Breast epithelium (tissue), 4 donors: Measurements from ENCODE around the gene RTN1. TPM values are rescaled to one million over a fixed set of nuclear protein-coding genes. Genes with fewer than 3 reads are reported as not detected.

ENCODE experiments used
- DNase-seq, 2 donors: peaks; one replicate each; pipeline ENCODE4 v3.0.0-alpha.2; 2019; ENCODE audit warnings: low spot score in 2 of 2
- H3K27ac ChIP-seq, 2 donors: fragments of 200-600 bp; sonication (generic) in 1 of 2; one replicate each; pipeline ENCODE4 v1.5.1; 2016 to 2019; ENCODE audit warnings: mild to moderate bottlenecking in 1 of 2
- H3K27me3 ChIP-seq, 2 donors: fragments of 200-600 bp; sonication (generic) in 1 of 2; one replicate each; pipeline versions ENCODE4 v1.5.1 to v1.6.0; 2017 to 2019; ENCODE audit warnings: control low read depth in 1 of 2, mild to moderate bottlenecking in 1 of 2
- H3K36me3 ChIP-seq: fragments of 200-600 bp; one replicate; pipeline ENCODE4 v1.5.1; 2019
- H3K4me1 ChIP-seq, 2 donors: fragments of 200-600 bp; sonication (generic); one replicate each; pipeline ENCODE4 v1.5.1; 2016 to 2019; ENCODE audit warnings: control low read depth in 1 of 2
- H3K4me3 ChIP-seq, 3 donors: fragments of 200-600 bp; sonication (generic); 1 replicate in 2 of 3; 2 replicates in 1 of 3; pipeline ENCODE4 v1.5.1; 2016 to 2019; ENCODE audit warnings: mild to moderate bottlenecking in 3 of 3, moderate library complexity in 2 of 3
- H3K9me3 ChIP-seq, 2 donors: fragments of 200-600 bp; sonication (generic) in 1 of 2; one replicate each; pipeline ENCODE4 v1.5.1; 2016 to 2019; ENCODE audit warnings: control low read depth in 1 of 2
- CTCF ChIP-seq, 3 donors: fragments of 450-650 bp; IDR thresholded peaks; one replicate each; pipeline ENCODE4 v1.5.1; 2016 to 2017; ENCODE audit warnings: antibody characterized with exemption in 3 of 3, mild to moderate bottlenecking in 3 of 3, moderate library complexity in 3 of 3
- POLR2A ChIP-seq: fragments of 450-650 bp; IDR thresholded peaks from one replicate; pipeline ENCODE4 v1.6.1; 2016; ENCODE audit warnings: antibody characterized with exemption, mild to moderate bottlenecking, moderate library complexity
- POLR2AphosphoS5 ChIP-seq, 3 donors: sonication (generic); formaldehyde crosslinking; IDR thresholded peaks; one replicate each; pipeline ENCODE4 v1.6.1; 2017; ENCODE audit warnings: antibody characterized with exemption in 3 of 3
- intact Hi-C: fragments of 100-400 bp; cut with DNase I; formaldehyde crosslinking; loops from one replicate; pipeline ENCODE4 v1.15.1; 2023; ENCODE audit warnings: low total_unique reads
- total RNA-seq, 3 donors: library from RNA; depleted of rRNA; stranded (reverse); fragments of >200 nt; gene quantifications; one replicate each; pipeline ENCODE4 v1.1.0, GENCODE V29; 2016

RTN1 gene
- total RNA-seq, 3 donors from 2014 or later: 10.8 to 44.5 (median 17.7) TPM

DNA sequence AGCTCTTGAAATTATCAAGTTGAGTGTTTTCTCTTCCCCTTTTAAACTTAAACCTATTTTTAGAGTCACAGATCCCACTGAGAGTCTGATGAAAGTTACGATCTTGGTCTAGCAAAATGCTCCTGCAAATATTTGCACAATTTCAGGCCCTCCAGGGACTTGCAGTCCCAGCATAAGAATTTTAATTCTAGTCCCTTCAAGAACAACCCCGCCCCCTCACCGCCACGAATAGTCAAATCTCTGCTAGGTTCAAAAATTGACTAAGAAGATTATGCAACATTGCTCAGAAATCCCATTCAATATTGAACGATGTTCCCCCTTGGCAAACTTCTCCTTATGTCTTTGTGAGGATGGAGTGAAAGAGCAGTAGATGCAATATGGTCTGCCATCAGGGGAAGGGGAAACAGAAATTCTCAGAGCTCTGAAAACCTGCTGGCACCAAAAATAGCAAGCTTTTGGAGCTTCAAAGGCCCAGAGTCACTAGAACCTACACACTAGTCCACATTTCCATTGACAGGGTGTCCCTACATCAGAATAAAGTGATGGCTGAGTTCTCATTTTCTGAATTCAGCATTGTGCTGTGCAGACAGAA is 166.4 kb downstream of the RTN1 start:
- no peak overlapping the region for H3K27ac ChIP-seq
- H3K27me3 ChIP-seq: no peaks in the 10 kb centered on the region
- no peak for DNase-seq
- H3K4me1 ChIP-seq: no peaks in the 10 kb centered on the region
- intact Hi-C loops: no loop called here
- H3K9me3 ChIP-seq: no peaks in the 10 kb centered on the region
- no peaks in the 10 kb centered on the region for H3K36me3 ChIP-seq
- H3K4me3 ChIP-seq: no peak overlapping the region
- TF ChIP-seq POLR2A (no peak), CTCF (IDR thresholded peaks at IDR 0.05) (no peak)

GRCh38 chr14:59699442-59699841 is 171.1 kb downstream of the RTN1 start:
- Histone ChIP-seq H3K27me3 (no peaks in the 10 kb centered on the region), H3K27ac (no peak overlapping the region), H3K4me1 (no peaks in the 10 kb centered on the region), H3K36me3 (no peaks in the 10 kb centered on the region), H3K9me3 (no peaks in the 10 kb centered on the region), H3K4me3 (no peak overlapping the region)
- intact Hi-C loops: no loop called here
- no peak for DNase-seq
- TF ChIP-seq POLR2A (no peak), POLR2AphosphoS5 (IDR thresholded peaks at IDR 0.05) (no peak), CTCF (IDR thresholded peaks at IDR 0.05) (no peak)

DNA sequence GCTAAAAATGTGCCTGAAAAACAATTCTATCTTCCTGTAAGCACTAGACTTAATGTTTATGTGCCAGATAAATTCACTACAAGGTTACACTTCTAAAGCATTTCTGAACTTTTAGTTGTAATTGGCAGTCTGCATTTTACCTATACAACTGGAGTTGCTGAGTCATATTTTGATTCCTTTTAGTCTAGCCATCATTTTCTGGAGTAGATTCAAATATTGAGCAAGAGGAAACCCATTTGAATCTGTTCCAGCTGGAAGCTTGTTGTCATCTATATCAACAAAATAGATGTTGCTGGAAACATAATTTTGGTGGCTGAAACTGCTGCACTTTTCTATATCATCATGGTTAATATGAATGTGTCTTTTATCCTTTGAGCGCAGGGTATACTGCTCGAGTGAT is 171.8 kb downstream of the RTN1 start:
- Histone ChIP-seq H3K27me3 (no peaks in the 10 kb centered on the region), H3K36me3 (no peaks in the 10 kb centered on the region), H3K27ac (no peak overlapping the region), H3K4me3 (no peak overlapping the region), H3K9me3 (no peaks in the 10 kb centered on the region), H3K4me1 (no peaks in the 10 kb centered on the region)
- intact Hi-C loops: no loop called here
- DNase-seq: no peak
- TF ChIP-seq POLR2A (no peak), CTCF (IDR thresholded peaks at IDR 0.05) (no peak), POLR2AphosphoS5 (IDR thresholded peaks at IDR 0.05) (no peak)

DNA sequence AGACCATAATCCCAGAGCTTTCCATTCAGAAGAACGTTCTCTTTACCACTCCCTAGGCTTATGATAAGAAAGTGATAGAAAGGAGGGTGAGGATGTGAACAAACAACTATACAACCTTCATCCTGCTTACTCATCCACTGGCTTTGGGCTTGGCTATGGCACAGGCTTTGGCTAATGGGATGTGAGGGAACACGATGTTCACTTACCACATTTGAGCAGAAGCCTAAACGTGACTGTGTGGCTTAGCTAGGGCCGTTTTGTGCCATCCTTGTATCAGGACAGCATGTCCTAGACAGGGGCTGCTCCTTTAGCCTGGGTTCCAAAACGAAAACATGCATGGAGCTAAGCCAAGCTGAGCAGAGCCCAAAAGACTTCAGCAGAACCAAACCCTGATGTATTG is 175.4 kb downstream of the RTN1 start:
- TF ChIP-seq CTCF (IDR thresholded peaks at IDR 0.05) (no peak), POLR2AphosphoS5 (IDR thresholded peaks at IDR 0.05) (no peak), POLR2A (no peak)
- no peak for DNase-seq

DNA sequence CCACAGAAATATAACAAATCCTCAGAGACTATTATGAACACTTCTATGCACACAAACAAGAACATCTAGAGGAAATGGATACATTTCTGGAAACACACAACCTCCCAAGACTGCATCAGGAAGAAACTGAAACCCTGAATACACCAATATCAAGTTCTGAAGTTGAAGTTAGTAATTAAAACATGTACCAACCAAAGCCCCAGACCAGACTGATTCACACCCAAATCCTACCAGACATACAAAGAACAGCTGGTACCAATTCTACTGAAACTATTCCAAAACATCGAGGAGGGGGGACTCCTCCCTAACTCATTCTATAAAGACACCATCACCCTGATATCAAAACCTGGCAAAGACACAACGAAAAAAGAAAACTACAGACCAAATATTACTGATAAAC is 179.3 kb downstream of the RTN1 start:
- no peaks in the 10 kb centered on the region for H3K4me1 ChIP-seq
- H3K9me3 ChIP-seq: peaks cover 6 to 11% of the 10 kb centered on the region in 2 donors
- no peak for DNase-seq
- H3K36me3 ChIP-seq: no peaks in the 10 kb centered on the region
- no peak overlapping the region for H3K4me3 ChIP-seq
- H3K27ac ChIP-seq: no peak overlapping the region
- H3K27me3 ChIP-seq: no peaks in the 10 kb centered on the region
- intact Hi-C loops: no loop called here
- TF ChIP-seq POLR2A: no peak
- no peak for TF ChIP-seq CTCF (IDR thresholded peaks at IDR 0.05)
- TF ChIP-seq POLR2AphosphoS5 (IDR thresholded peaks at IDR 0.05): no peak

More for the DNA sequence above, 175.4 kb downstream of the RTN1 start:
- no peaks in the 10 kb centered on the region for H3K4me1 ChIP-seq
- no peak overlapping the region for H3K4me3 ChIP-seq
- H3K9me3 ChIP-seq: peaks cover 0 to 6% of the 10 kb centered on the region in 2 donors
- H3K27me3 ChIP-seq: no peaks in the 10 kb centered on the region
- H3K36me3 ChIP-seq: no peaks in the 10 kb centered on the region
- intact Hi-C loops: no loop called here
- no peak overlapping the region for H3K27ac ChIP-seq
